Fibroblast of the aortic adventitia (primary cell): ENCODE measurements around the gene FGGY. TPM values are rescaled to one million over a fixed set of nuclear protein-coding genes. Genes with fewer than 3 reads are reported as not detected.

ENCODE experiments used
- DNase-seq: peaks from one replicate; pipeline ENCODE4 v3.0.0-alpha.2; 2010; ENCODE audit warnings: low read depth
- H3K4me3 ChIP-seq: 2 replicates; pipeline ENCODE4 v1.5.1; 2011; ENCODE audit warnings: low read depth, mild to moderate bottlenecking, control low read depth, low read length, moderate library complexity
- total RNA-seq: library from RNA; depleted of rRNA; stranded (reverse); fragments of >200 nt; gene quantifications from 2 replicates; pipeline ENCODE4 v1.2.3, GENCODE V29; 2012; ENCODE audit warnings: low replicate concordance
- TF ChIP-seq, protein P1 (sequence below): IDR thresholded peaks from 2 replicates; pipeline ENCODE4 v1.5.1; 2011; ENCODE audit warnings: mild to moderate bottlenecking, low read length, control low read depth, inconsistent platforms; ENCODE audit not compliant: insufficient read depth

FGGY gene
- total RNA-seq, 1 donor, result 17.5 TPM

DNA sequence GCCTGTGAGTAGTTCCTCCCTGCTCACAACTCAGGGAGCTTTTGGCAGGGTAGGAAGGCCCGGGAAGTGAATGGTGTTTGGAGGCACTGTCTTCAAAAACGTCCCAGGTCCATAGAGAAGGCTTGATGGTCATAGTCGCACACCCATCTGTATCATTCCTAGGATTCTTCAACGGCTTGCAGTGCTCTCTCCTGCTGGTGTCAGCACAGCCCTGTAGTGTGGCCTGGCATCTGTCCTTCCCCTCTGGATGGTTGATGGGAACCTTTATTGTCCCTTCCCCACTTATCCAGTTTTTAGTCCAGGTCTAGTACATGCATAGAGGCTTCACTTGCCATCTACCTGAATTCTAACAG, 375.0 kb downstream of the FGGY start:
- TF ChIP-seq, protein P1, sequence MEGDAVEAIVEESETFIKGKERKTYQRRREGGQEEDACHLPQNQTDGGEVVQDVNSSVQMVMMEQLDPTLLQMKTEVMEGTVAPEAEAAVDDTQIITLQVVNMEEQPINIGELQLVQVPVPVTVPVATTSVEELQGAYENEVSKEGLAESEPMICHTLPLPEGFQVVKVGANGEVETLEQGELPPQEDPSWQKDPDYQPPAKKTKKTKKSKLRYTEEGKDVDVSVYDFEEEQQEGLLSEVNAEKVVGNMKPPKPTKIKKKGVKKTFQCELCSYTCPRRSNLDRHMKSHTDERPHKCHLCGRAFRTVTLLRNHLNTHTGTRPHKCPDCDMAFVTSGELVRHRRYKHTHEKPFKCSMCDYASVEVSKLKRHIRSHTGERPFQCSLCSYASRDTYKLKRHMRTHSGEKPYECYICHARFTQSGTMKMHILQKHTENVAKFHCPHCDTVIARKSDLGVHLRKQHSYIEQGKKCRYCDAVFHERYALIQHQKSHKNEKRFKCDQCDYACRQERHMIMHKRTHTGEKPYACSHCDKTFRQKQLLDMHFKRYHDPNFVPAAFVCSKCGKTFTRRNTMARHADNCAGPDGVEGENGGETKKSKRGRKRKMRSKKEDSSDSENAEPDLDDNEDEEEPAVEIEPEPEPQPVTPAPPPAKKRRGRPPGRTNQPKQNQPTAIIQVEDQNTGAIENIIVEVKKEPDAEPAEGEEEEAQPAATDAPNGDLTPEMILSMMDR, result no peak
- H3K4me3 ChIP-seq, result no peak overlapping the region
- no peak for DNase-seq

DNA sequence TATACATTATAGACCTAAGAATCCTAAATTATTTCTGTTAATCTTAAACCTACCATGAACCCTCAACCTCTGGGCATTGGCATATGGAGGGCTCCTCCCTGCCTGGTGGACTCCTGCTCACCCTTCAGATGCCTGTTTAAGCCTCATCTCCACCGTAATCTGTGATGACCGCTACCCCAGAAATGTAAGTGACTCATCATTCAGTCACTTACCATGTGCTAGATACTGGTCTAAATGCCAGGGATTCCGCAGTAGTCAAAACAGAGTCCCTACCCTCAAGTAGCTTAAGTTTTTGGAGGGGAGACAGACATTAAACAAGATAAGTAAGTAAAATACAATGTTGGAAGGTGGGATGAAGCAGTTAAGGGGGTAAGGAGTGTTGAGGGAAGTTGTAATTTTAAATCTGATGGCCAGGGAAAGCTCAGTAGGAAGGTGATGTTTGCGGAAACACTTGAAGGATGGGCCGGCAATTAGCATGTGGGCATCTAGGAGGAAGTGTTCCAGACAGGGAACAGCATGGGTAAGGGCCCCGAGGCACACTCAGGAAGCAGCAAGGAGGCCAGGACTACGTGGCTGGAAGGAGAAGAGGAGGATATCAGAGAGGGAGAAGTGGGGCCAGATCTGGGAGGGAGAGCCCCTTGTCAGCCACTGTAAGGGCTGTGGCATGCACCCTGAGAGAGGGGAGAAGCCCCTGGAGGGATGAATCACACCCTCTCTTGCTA, 376.1 kb downstream of the FGGY start:
- peak; percentile 63 for DNase-seq
- TF ChIP-seq, protein P1, result no peak
- no peak overlapping the region for H3K4me3 ChIP-seq

DNA sequence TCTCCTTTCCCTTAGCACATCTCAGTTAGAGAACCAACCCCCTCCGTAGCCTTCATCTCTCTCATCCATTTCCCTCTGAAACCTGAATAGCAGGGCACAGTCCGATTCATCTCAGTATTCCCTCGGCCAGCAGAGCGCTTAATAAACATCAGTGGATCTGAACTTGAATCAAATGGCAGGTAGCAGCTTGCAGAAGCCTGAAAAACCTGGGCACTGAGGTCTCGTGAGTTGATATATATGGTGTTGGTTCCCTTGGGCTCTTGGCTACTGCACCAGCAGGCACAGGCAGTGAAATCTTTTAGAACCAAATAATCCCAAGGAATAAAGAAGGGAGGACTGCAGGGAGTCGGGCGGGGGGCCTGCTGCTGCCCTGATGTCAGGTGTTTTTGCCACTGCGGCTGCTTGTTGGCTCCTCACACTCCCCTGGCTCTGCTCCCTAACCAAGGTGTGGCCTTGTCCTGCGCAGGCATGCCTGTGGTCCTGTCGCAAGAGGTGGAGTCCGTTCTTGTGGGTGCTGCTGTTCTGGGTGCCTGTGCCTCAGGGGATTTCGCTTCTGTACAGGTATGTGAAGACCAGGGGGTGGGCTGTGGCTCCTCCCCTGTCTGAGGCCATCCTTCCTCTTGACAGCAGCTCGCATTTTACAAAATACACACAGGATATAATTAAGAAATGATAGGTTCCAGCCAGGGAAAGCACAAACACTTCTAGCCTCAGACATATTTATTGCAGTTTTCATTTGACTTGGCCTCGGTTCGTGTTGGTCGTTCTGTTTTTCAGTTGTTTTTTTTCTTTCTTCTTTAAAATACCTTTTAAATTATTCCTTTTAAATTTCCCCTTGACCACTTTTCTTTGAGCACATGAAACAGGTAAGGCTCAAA, 376.9 kb downstream of the FGGY start:
- TF ChIP-seq, protein P1, result no peak
- no peak for DNase-seq
- no peak overlapping the region for H3K4me3 ChIP-seq

DNA sequence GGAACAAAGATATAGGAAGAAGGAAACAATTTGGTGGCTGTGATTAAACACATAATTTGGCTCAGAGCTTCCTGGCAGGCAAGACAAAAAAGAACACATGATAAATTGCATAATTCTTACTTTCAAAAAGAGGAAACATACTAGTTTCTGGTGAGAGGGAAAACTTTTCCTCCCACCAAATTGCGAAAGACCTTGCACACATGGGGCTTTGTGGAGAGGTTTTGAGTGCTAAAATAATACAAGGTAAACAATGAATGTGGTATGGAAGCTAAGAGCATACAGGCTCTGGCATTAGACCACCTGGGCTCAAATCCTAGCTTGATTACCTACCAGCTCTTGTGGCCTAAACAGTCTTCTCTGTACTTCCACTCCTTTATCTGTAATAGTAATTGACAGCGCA, 377.7 kb downstream of the FGGY start:
- TF ChIP-seq, protein P1, result no peak
- H3K4me3 ChIP-seq, result no peak overlapping the region
- DNase-seq, result peak; percentile 79

DNA sequence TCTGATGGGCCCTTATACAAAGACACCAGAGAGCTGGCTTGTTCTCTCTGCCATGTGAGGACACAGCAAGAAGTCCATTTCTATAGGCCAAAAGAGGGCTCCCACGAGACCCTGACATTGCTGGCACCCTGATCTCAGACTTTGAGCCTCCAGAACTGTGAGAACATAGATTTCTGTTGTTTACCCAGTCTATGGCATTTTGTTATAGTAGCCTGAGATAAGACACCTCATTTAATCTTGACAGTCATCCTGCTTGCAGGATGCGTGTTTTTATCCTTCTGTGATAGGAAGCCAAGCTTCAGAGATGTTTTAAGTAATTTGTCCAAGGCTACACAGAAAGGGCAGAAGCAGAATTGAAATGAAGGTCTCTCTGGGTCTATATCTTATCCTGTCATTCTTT, 379.0 kb downstream of the FGGY start:
- TF ChIP-seq, protein P1, result no peak
- DNase-seq, result no peak
- no peak overlapping the region for H3K4me3 ChIP-seq

DNA sequence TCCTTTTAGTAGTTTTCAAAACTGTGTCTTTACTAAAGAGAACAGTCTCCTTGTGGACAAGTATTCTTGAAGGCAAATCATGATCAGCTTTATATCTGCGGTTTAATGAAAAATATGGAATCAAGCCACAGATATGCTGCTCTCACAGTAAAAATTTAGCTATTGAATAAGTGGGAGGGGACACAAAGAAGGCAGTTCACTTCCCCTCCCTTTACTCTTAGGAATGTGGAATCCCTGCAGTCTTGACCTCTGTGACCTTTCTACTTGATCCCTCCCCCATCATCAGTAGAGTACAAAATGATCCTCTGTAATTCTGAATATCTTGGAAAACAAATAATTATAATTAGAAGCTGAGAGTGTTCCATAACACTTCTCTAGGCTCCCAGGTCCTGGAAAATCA, 381.1 kb downstream of the FGGY start:
- TF ChIP-seq, protein P1, result no peak
- DNase-seq, result no peak
- no peak overlapping the region for H3K4me3 ChIP-seq
